NCI-H2029 treated with DMSO at 0.1 percent for 48 hours (cell line): Measurements from ENCODE around the gene TMED7.
A peak's percentile ranks its signal among the peaks of the same experiment; 100 is the strongest.
"Not testable (repeated sequence)": the region's sequence is repeated elsewhere in the genome, so short reads cannot be mapped to it uniquely, and the experiment has no call there.

Experiments used
- DNase-seq: peaks from one replicate; lab custom pipeline; 2025; lab: John Stamatoyannopoulos, UW

TMED7 gene

GRCh38 chr5:115625579-115626444, at the start of gene TMED7:
TMED7 (minus strand) TSS chr5:115626036; CDS start chr5:115625792, 244 bp downstream.
- DNase-seq = peak; percentile 80

GRCh38 chr5:115674782-115675181, 48.9 kb upstream of the TMED7 start:
- DNase-seq = not testable (repeated sequence)

- no peak for DNase-seq
Measured at GRCh38 chr5:115673596-115673995, 47.8 kb upstream of the TMED7 start.

- DNase-seq = no peak
Measured at GRCh38 chr5:115671939-115672338, 46.1 kb upstream of the TMED7 start.

- DNase-seq = no peak
Measured at GRCh38 chr5:115666023-115666422, 40.2 kb upstream of the TMED7 start.

GRCh38 chr5:115661563-115661962, 35.7 kb upstream of the TMED7 start:
- no peak for DNase-seq

- no peak for DNase-seq
Measured at GRCh38 chr5:115661101-115661500, 35.3 kb upstream of the TMED7 start.

- no peak for DNase-seq
Measured at GRCh38 chr5:115657881-115658233, 32.0 kb upstream of the TMED7 start.

GRCh38 chr5:115657125-115657880, 31.5 kb upstream of the TMED7 start:
- DNase-seq = no peak

GRCh38 chr5:115656404-115656803, 30.6 kb upstream of the TMED7 start:
- no peak for DNase-seq

- DNase-seq = no peak
Measured at GRCh38 chr5:115655994-115656393, 30.2 kb upstream of the TMED7 start.

- DNase-seq = no peak
Measured at GRCh38 chr5:115649541-115649940, 23.7 kb upstream of the TMED7 start.

- no peak for DNase-seq
Measured at GRCh38 chr5:115648056-115648455, 22.2 kb upstream of the TMED7 start.

- not testable (repeated sequence) for DNase-seq
Measured at GRCh38 chr5:115645386-115645785, 19.6 kb upstream of the TMED7 start.

- no peak for DNase-seq
Measured at GRCh38 chr5:115644046-115644445, 18.2 kb upstream of the TMED7 start.

GRCh38 chr5:115641948-115642347, 16.1 kb upstream of the TMED7 start:
- DNase-seq = no peak

- no peak for DNase-seq
Measured at GRCh38 chr5:115640274-115640673, 14.4 kb upstream of the TMED7 start.

GRCh38 chr5:115639377-115639776, 13.5 kb upstream of the TMED7 start:
- DNase-seq = no peak

GRCh38 chr5:115637507-115637906, 11.7 kb upstream of the TMED7 start:
- DNase-seq = no peak

- DNase-seq = no peak
Measured at GRCh38 chr5:115636008-115636407, 10.2 kb upstream of the TMED7 start.

GRCh38 chr5:115634343-115635132, 8.7 kb upstream of the TMED7 start:
- DNase-seq = peak; percentile 84

- DNase-seq = no peak
Measured at GRCh38 chr5:115629903-115630302, 4.1 kb upstream of the TMED7 start.
